ENCODE results near the gene UQCRHL.

Gene UQCRHL

GRCh38 chr1:15775706-15776105 is 31.7 kb downstream of the UQCRHL start:
- DNase-seq (ENCODE audit: low read depth, low spot score) = no peak
- TF ChIP-seq, protein P1, sequence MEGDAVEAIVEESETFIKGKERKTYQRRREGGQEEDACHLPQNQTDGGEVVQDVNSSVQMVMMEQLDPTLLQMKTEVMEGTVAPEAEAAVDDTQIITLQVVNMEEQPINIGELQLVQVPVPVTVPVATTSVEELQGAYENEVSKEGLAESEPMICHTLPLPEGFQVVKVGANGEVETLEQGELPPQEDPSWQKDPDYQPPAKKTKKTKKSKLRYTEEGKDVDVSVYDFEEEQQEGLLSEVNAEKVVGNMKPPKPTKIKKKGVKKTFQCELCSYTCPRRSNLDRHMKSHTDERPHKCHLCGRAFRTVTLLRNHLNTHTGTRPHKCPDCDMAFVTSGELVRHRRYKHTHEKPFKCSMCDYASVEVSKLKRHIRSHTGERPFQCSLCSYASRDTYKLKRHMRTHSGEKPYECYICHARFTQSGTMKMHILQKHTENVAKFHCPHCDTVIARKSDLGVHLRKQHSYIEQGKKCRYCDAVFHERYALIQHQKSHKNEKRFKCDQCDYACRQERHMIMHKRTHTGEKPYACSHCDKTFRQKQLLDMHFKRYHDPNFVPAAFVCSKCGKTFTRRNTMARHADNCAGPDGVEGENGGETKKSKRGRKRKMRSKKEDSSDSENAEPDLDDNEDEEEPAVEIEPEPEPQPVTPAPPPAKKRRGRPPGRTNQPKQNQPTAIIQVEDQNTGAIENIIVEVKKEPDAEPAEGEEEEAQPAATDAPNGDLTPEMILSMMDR (IDR thresholded peaks at IDR 0.05; ENCODE audit: low read depth, low read length) = no peak
- no peak overlapping the region for H3K4me3 ChIP-seq (ENCODE audit: low read depth, low read length)
- in situ Hi-C loops (cut with HindIII; ENCODE audit: low sequenced_read_pairs) = no loop called here

DNA sequence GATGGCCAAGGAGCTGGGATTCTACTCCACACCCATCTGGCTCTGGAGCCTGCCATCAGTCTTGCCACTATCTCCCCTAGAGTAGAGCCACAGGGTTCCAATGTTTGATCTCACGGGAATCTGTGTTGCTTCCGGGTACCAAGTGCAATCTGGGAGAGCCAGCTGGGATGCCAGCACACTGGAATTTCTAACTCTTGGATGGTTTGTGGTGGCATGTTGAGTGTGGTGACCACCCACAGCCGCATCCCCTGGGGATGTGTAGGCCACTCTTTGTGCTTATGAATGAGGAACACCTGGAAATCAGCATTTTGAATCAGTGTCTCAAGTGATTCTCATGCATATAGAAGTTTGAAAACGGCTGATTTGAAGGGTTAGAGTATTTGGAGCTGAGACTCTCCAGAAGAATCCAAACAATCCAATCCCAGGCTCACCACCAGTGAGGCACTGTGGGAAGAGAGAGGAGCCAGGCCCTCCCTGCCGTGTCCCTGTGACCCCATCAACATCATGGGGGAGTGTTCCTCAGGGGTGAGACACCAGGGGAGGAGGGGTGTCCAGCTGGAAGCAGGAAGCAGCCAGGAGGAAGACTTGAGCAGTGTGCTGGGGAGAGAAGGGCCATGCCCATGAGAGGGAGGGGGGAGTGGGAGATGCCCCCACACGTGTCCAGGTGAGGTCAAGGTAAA is 35.5 kb downstream of the UQCRHL start:
- TF ChIP-seq, protein P1 (IDR thresholded peaks at IDR 0.05; ENCODE audit: low read depth, low read length) = no peak
- in situ Hi-C loops (cut with HindIII; ENCODE audit: low sequenced_read_pairs) = no loop called here
- no peak overlapping the region for H3K4me3 ChIP-seq (ENCODE audit: low read depth, low read length)
- DNase-seq (ENCODE audit: low read depth, low spot score) = no peak

- no peak for DNase-seq (ENCODE audit: low read depth, low spot score)
- in situ Hi-C loops (cut with HindIII; ENCODE audit: low sequenced_read_pairs) = no loop called here
- no peak overlapping the region for H3K4me3 ChIP-seq (ENCODE audit: low read depth, low read length)
- TF ChIP-seq, protein P1 (IDR thresholded peaks at IDR 0.05; ENCODE audit: low read depth, low read length) = no peak
Observed at GRCh38 chr1:15770313-15770962, 37.0 kb downstream of the UQCRHL start.

DNA sequence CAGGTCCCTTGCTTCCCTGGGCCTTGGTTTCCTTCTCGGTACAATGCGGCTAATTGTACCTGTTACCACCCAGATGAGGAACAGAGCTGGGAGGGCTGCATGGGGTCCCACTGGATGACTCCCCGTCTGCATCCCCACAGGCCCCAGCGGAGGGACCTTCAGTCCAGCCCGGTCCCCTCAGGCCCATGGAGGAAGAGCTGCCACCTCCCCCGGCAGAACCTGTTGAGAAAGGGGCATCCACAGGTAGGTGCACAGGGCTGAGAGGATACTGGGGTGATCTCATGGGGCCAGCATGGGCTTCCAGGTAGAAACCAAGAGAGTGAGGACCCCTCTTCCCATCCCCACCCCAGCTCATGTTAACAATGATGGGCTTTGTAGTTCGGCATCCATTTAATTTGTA is 39.1 kb downstream of the UQCRHL start:
- no peak overlapping the region for H3K4me3 ChIP-seq (ENCODE audit: low read depth, low read length)
- in situ Hi-C loops (cut with HindIII; ENCODE audit: low sequenced_read_pairs) = no loop called here
- TF ChIP-seq, protein P1 (IDR thresholded peaks at IDR 0.05; ENCODE audit: low read depth, low read length) = no peak
- no peak for DNase-seq (ENCODE audit: low read depth, low spot score)

DNA sequence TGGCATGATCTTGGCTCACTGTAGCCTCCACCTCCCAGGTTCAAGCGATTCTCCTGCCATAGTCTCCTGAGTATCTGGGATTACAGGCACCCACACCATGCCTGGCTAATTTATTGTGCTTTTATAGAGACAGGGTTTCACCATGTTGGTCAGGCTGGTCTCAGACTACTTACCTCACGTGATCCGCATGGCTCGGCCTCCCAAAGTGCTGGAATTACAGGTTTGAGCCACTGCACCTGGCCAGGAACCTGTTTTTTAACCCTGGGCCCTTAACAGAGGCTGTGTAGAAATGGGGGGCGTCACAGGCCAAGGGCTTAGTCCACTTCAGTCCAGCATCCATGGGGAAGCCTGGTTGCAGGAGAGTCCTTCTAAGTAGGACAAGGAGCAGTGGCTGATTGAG is 39.5 kb downstream of the UQCRHL start:
- in situ Hi-C loops (cut with HindIII; ENCODE audit: low sequenced_read_pairs) = no loop called here
- H3K4me3 ChIP-seq (ENCODE audit: low read depth, low read length) = no peak overlapping the region
- TF ChIP-seq, protein P1 (IDR thresholded peaks at IDR 0.05; ENCODE audit: low read depth, low read length) = no peak
- DNase-seq (ENCODE audit: low read depth, low spot score) = no peak

DNA sequence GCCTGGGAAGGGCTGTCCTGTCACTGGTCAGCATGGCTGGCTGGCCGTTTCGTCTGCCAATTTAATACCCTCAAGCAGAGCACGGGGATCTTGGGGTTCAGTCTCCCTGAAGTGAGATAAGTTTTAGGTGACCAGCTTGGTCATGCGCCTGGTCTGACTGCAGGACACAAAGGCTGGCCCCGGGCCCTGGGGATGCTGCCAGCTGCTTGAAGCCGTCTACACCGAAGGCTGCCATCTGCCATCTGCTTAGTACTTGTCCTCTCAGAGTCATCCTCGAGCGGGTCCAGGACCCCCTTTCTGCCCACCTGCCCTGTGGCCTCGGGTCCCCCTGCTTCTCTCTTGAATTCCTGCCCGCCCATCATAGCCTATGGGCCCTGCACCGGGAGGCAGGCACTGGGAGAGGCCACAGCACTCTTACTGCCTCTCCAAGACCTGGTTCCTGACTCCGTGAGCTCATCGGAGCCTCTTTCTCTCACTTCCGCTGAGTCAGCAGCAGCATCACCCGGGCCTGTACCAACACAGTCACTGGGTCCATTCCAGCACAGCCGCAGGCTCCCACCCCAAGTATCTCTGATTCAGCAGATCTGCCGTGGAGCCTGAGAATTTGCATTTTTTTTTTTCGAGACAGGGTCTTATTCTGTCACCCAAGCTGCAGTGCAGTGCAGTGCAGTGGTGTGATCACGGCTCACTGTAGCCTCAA is 41.8 kb downstream of the UQCRHL start:
- TF ChIP-seq, protein P1 (IDR thresholded peaks at IDR 0.05; ENCODE audit: low read depth, low read length) = no peak
- peak; percentile 88 for DNase-seq (ENCODE audit: low read depth, low spot score)
- H3K4me3 ChIP-seq (ENCODE audit: low read depth, low read length) = no peak overlapping the region
- in situ Hi-C loops (cut with HindIII; ENCODE audit: low sequenced_read_pairs) = no loop called here

Data from astrocyte of the spinal cord (primary cell).